GM12878 (cell line): Measurements from ENCODE around the gene ANAPC2. TPM values are rescaled to one million over a fixed set of nuclear protein-coding genes. Genes with fewer than 3 reads are reported as not detected.

Experiments used
- ATAC-seq: fragments of 200-7000 bp; cut with Tn5 transposase; 3 replicates; pipeline ENCODE4 v1.9.1; 2020; ENCODE audit warnings: mild to moderate bottlenecking, moderate library complexity
- BruUV-seq: library from RNA; stranded (reverse); fragments of 400-500 nt; replicated peaks from 2 replicates; lab custom pipeline; 2021; lab: Mats Ljungman, UMichigan
- CTCF ChIA-PET: fragments of 300-600 bp; sonication (Branson Sonifier 250); formaldehyde crosslinking; extraction: SDS; loops from one replicate; lab custom pipeline; 2021; ENCODE audit warnings: inconsistent platforms; lab: Yijun Ruan, JAX
- POLR2A ChIA-PET: fragments of 350-600 bp; formaldehyde crosslinking; extraction: SDS; loops from one replicate; lab custom pipeline; 2021; ENCODE audit warnings: inconsistent platforms; lab: Charles Lee
- RAD21 ChIA-PET: fragments of 300-600 bp; sonication (Branson Sonifier 250); formaldehyde crosslinking; loops from one replicate; lab custom pipeline; 2023; ENCODE audit warnings: antibody characterized with exemption; ENCODE audit not compliant: unreplicated experiment; lab: Charles Lee
- SMC1A ChIA-PET: fragments of 300-600 bp; sonication (Branson Sonifier 250); formaldehyde crosslinking; loops from one replicate; lab custom pipeline; 2023; ENCODE audit not compliant: unreplicated experiment, uncharacterized antibody; lab: Charles Lee
- DNase-seq: peaks from one replicate; pipeline ENCODE4 v3.0.0-alpha.2; 2011; ENCODE audit warnings: low read depth, low spot score
- FAIRE-seq: peaks from 3 replicates; lab custom pipeline; 2011; peaks lifted over from hg19 to GRCh38; lab: Jason Lieb, UNC
- H2AFZ ChIP-seq: 2 replicates; pipeline ENCODE4 v1.6.0; 2011; ENCODE audit warnings: low read depth, low read length, control low read depth; ENCODE audit not compliant: control insufficient read depth
- H3K27ac ChIP-seq: 2 replicates; pipeline ENCODE4 v1.5.1; 2011; ENCODE audit warnings: control low read depth; ENCODE audit not compliant: control insufficient read depth, insufficient read depth
- H3K27me3 ChIP-seq, 2 experiments: replicated peaks in 1 of 2; 2 replicates each; pipeline versions ENCODE4 v1.6.0 to v1.6.1; 2011; ENCODE audit warnings: low read length in 1 of 2; ENCODE audit not compliant: control insufficient read depth in 2 of 2, insufficient read depth in 2 of 2
- H3K36me3 ChIP-seq, 2 experiments: 2 replicates each; pipeline ENCODE4 v1.5.1; 2011; ENCODE audit warnings: low read length in 1 of 2; ENCODE audit not compliant: control insufficient read depth in 2 of 2, insufficient read depth in 2 of 2
- H3K4me1 ChIP-seq: 2 replicates; pipeline ENCODE4 v1.6.1; 2011; ENCODE audit warnings: mild to moderate bottlenecking, low read length, moderate library complexity, mixed read lengths; ENCODE audit not compliant: control insufficient read depth, insufficient read depth
- H3K4me2 ChIP-seq: 2 replicates; pipeline ENCODE4 v1.6.0; 2011; ENCODE audit warnings: control low read depth; ENCODE audit not compliant: control insufficient read depth, insufficient read depth
- H3K4me3 ChIP-seq: fragments of 200-600 bp; sonication (generic); 2 replicates; pipeline ENCODE4 v1.5.1; 2016
- H3K79me2 ChIP-seq: 2 replicates; pipeline ENCODE4 v1.6.0; 2011; ENCODE audit warnings: low read length; ENCODE audit not compliant: control insufficient read depth, insufficient read depth
- H3K9ac ChIP-seq: 2 replicates; pipeline ENCODE4 v1.8.0; 2011; ENCODE audit warnings: low read length, control low read depth, mixed read lengths; ENCODE audit not compliant: control insufficient read depth, insufficient read depth
- H3K9me3 ChIP-seq: replicated peaks from 3 replicates; pipeline ENCODE4 v1.5.1; 2011; ENCODE audit warnings: mild to moderate bottlenecking, low read length; ENCODE audit not compliant: control insufficient read depth, insufficient read depth
- H4K20me1 ChIP-seq: 2 replicates; pipeline ENCODE4 v1.6.0; 2011; ENCODE audit not compliant: control insufficient read depth, insufficient read depth
- DPF2 ChIP-seq: fragments of 450-650 bp; IDR thresholded peaks from 2 replicates; pipeline ENCODE4 v1.6.1; 2017; ENCODE audit warnings: mild to moderate bottlenecking
- EGR1 ChIP-seq, 2 experiments: IDR thresholded peaks; 1 replicate in 1 of 2; 2 replicates in 1 of 2; pipeline ENCODE4 v1.6.1; 2011 to 2012; ENCODE audit warnings: low read depth in 2 of 2, low read length in 2 of 2, borderline replicate concordance in 1 of 2, mild to moderate bottlenecking in 1 of 2, moderate library complexity in 1 of 2
- EZH2 ChIP-seq: IDR thresholded peaks from 2 replicates; pipeline ENCODE4 v1.6.1; 2012; ENCODE audit warnings: low read depth, mild to moderate bottlenecking, control low read depth, inconsistent platforms, low read length, borderline replicate concordance; ENCODE audit not compliant: control insufficient read depth
- HDAC2 ChIP-seq: fragments of 200-600 bp; sonication (generic); IDR thresholded peaks from 2 replicates; pipeline ENCODE4 v1.6.1; 2017
- IKZF1 ChIP-seq: fragments of 450-650 bp; conservative IDR thresholded peaks from 2 replicates; pipeline ENCODE4 v1.6.1; 2017; ENCODE audit warnings: antibody characterized with exemption, mild to moderate bottlenecking
- JUND ChIP-seq: IDR thresholded peaks from 2 replicates; pipeline ENCODE4 v1.6.1; 2012; ENCODE audit warnings: low read depth, mild to moderate bottlenecking, low read length, improper control_type of control experiment, moderate library complexity
- MYB ChIP-seq: fragments of 150-350 bp; IDR thresholded peaks from 2 replicates; pipeline ENCODE4 v1.6.1; 2014; ENCODE audit warnings: mild to moderate bottlenecking, low read depth, low read length, borderline replicate concordance
- NFYA ChIP-seq: IDR thresholded peaks from 2 replicates; pipeline ENCODE4 v1.6.1; 2011; ENCODE audit warnings: low read depth, mild to moderate bottlenecking, low read length, improper control_type of control experiment, borderline replicate concordance
- NR2F1 ChIP-seq: fragments of 450-650 bp; conservative IDR thresholded peaks from 2 replicates; pipeline ENCODE4 v1.6.1; 2017; ENCODE audit warnings: mild to moderate bottlenecking
- SIN3A ChIP-seq: IDR thresholded peaks from 2 replicates; pipeline ENCODE4 v1.6.1; 2012; ENCODE audit warnings: low read depth, low read length, improper control_type of control experiment
- SMAD1 ChIP-seq: fragments of 450-650 bp; IDR thresholded peaks from 2 replicates; pipeline ENCODE4 v1.6.1; 2018; ENCODE audit warnings: mild to moderate bottlenecking, low read depth; ENCODE audit not compliant: partially characterized antibody
- TCF12 ChIP-seq: IDR thresholded peaks from 2 replicates; pipeline ENCODE4 v1.6.1; 2011; ENCODE audit warnings: low read depth, mild to moderate bottlenecking, low read length
- WGBS: methylation state at CpG from one replicate; pipeline ENCODE4 v1.1.6; 2016; ENCODE audit warnings: low lambda C conversion rate; ENCODE audit not compliant: insufficient replicate concordance, insufficient coverage; ENCODE audit errors: missing lambda C conversion rate; 5-methylcytosine and 5-hydroxymethylcytosine counted together
- in situ Hi-C: fragments of 300-500 bp; cut with MboI; formaldehyde crosslinking; loops from 9 replicates; pipeline ENCODE4 v1.14.3; 2018; ENCODE audit warnings: mixed read lengths
- intact Hi-C: fragments of 100-400 bp; cut with micrococcal nuclease; formaldehyde crosslinking; loops from one replicate; pipeline ENCODE4 v1.14.2; 2022; ENCODE audit not compliant: unreplicated experiment
- polyA plus RNA-seq, 11 experiments: library from polyadenylated mRNA; depleted of rRNA in 4 of 11; unstranded in 6 of 11; stranded (reverse) in 5 of 11; fragments of >200 nt; fragmentation: Nextera tagmentation in 4 of 11; fragmentation: Illumina TruSeq in 1 of 11; extraction: Ambion mirVana in 4 of 11; extraction: Trizol in 1 of 11; gene quantifications; 1 replicate in 1 of 11; 2 replicates in 10 of 11; pipeline versions ENCODE4 v1.2.1 to v1.2.3, GENCODE V29; 2011 to 2016; ENCODE audit warnings: inconsistent platforms in 2 of 11, missing spikeins in 2 of 11, low read depth in 1 of 11
- total RNA-seq, 4 experiments: library from RNA; depleted of rRNA in 3 of 4; stranded (reverse); fragments of >200 nt in 3 of 4; fragmentation: Illumina TruSeq in 1 of 4; extraction: Trizol in 1 of 4; gene quantifications; 2 replicates each; pipeline versions ENCODE4 v1.2.1 to v1.2.3, GENCODE V29; 2013 to 2021
- TF ChIP-seq, protein P1 (sequence below): fragments of 450-650 bp; IDR thresholded peaks from 2 replicates; pipeline ENCODE4 v1.6.1; 2017; ENCODE audit warnings: mild to moderate bottlenecking, moderate library complexity
- TF ChIP-seq, protein P2 (sequence below): IDR thresholded peaks from 2 replicates; pipeline ENCODE4 v1.6.1; 2011; ENCODE audit warnings: low read depth, low read length, improper control_type of control experiment, borderline replicate concordance

The ANAPC2 gene
- total and polyA plus RNA-seq, 10 of the 15 experiments (the other 5 are each of a cell fraction or from before 2014, with no cell fraction given): 0.03 to 65.2 (median 20.5) TPM

DNA sequence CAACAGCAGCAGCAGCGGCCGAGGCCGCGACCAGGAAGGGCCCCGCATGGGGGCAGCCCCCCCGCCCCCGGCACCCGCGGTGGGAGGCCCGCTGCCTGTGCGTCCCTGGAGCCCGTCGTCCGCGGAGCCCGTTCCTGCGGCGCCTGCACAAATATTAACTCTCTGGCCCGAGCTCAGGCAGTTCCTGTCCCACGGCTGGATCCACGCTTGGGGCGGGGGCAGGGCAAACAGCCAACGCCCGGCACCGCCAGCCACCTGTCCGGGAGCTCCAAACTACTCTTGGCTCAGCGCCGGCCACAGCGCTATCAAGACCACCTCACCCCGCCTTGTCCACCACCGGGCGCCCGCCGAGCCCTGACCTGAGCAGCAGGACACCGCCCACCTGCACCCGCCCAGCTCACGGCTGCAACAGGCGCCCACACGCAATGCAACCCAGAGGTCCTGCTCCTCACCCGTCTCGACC lies 18.4 kb downstream of the ANAPC2 start, which contains the start of gene LRRC26 (continued):
- TF ChIP-seq, protein P1, sequence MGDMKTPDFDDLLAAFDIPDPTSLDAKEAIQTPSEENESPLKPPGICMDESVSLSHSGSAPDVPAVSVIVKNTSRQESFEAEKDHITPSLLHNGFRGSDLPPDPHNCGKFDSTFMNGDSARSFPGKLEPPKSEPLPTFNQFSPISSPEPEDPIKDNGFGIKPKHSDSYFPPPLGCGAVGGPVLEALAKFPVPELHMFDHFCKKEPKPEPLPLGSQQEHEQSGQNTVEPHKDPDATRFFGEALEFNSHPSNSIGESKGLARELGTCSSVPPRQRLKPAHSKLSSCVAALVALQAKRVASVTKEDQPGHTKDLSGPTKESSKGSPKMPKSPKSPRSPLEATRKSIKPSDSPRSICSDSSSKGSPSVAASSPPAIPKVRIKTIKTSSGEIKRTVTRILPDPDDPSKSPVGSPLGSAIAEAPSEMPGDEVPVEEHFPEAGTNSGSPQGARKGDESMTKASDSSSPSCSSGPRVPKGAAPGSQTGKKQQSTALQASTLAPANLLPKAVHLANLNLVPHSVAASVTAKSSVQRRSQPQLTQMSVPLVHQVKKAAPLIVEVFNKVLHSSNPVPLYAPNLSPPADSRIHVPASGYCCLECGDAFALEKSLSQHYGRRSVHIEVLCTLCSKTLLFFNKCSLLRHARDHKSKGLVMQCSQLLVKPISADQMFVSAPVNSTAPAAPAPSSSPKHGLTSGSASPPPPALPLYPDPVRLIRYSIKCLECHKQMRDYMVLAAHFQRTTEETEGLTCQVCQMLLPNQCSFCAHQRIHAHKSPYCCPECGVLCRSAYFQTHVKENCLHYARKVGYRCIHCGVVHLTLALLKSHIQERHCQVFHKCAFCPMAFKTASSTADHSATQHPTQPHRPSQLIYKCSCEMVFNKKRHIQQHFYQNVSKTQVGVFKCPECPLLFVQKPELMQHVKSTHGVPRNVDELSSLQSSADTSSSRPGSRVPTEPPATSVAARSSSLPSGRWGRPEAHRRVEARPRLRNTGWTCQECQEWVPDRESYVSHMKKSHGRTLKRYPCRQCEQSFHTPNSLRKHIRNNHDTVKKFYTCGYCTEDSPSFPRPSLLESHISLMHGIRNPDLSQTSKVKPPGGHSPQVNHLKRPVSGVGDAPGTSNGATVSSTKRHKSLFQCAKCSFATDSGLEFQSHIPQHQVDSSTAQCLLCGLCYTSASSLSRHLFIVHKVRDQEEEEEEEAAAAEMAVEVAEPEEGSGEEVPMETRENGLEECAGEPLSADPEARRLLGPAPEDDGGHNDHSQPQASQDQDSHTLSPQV: no peak
- TF ChIP-seq TCF12: no peak

DNA sequence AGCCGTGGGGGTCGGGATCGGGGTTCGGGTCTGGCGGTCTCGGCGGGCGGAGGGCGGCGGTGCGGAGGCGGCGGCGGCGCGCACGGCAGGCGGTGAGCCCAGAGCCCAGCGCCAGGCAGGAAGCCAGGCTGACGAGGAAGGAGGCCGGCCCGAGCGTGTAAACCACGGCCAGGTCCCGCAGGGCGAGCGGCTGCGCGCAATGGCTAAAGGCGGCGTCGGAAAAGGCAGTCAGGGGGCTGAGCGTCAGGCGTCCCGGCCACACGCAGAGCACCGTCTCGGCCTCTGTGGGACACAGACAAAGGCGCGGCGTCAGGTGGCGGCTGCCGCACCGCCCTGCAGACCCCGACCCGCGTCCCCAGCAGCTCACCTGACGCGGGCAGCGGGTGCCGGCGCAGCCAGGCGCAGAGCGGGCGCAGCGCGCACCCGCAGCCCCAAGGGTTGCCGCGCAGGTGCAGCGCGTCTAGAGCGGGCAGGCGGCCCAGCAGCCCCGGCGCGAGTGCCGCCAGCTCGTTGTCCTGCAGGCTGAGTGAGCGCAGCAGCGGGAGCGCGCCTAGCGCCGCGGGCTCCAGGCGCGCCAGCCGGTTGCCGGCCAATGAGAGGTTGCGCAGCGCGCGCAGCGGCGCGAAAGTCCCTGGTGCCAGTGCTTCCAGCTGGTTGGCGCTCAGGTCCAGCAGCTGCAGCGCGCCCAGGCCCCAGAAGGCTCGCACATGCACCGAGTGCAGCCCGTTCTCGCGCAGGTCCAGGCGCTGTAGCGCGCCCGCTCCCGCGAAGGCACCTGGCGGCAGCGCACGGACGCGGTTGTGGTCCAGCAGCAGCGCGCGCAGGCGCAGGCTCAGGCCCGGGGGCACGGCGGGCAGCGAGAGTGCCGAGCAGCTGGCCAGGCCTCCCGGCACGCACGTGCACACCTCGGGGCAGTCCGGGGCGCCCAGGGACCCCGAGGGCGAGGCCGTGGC lies 19.2 kb downstream of the ANAPC2 start:
- Histone ChIP-seq H3K9me3 (no peaks in the 10 kb centered on the region), H3K27me3 (peaks cover 0 to 8% of the 10 kb centered on the region in 2 experiments; a peak in 3 of 4 replicates), H3K4me2 (peak overlapping the region; percentile 82), H3K9ac (no peak overlapping the region), H3K27ac (no peak overlapping the region), H3K4me3 (peak overlapping the region; percentile 53; the same call in 1 of the 2 replicates), H3K79me2 (no peaks in the 10 kb centered on the region), H4K20me1 (no peaks in the 10 kb centered on the region), H3K36me3 (no peaks in the 10 kb centered on the region), H3K4me1 (peaks cover 8% of the 10 kb centered on the region; the same call in 1 of the 2 replicates), H2AFZ (peak overlapping the region; percentile 60)
- POLR2A ChIA-PET: interaction anchor here (0.5 to 4.4 kb wide), 10 partner anchors 11 to 82 kb away, joined by 3 to 37 read pairs (median 6); partner anchors contain the start of genes ANAPC2, MAN1B1 and SSNA1
- BruUV-seq: no TSS peak
- WGBS: 3% methylated on average over 66 of the region's 124 CpGs
- intact Hi-C loops: no loop called here
- no peak for FAIRE-seq
- in situ Hi-C loops: no loop called here
- CTCF ChIA-PET: interaction anchor here (1.1 to 1.4 kb wide), 2 partner anchors 38 to 58 kb away, joined by 3 to 5 read pairs; partner anchors contain the start of gene RNF224
- SMC1A ChIA-PET: interaction anchor here (2.7 kb wide), 1 partner anchor 19 kb away, joined by 8 read pairs; no protein-coding TSS in a partner anchor
- RAD21 ChIA-PET: interaction anchor here (0.8 to 4.3 kb wide), 3 partner anchors 19 to 73 kb away, joined by 3 to 25 read pairs (median 3); no protein-coding TSS in a partner anchor
- ATAC-seq: peak; percentile 79
- DNase-seq: no peak
- TF ChIP-seq JUND (no peak), SMAD1 (no peak), EZH2 (no peak), DPF2 (peak; percentile 55), EGR1 (IDR thresholded peaks at IDR 0.05; ENCODE audit: borderline replicate concordance in 1 of 2, low read depth in 2 of 2, low read length in 2 of 2) (no peak), NFYA (no peak), SIN3A (no peak), HDAC2 (0 out of 2 replicates have a peak, but pooled peaks have one; percentile 3), IKZF1 (peak; percentile 57), MYB (no peak), TCF12 (0 out of 2 replicates have a peak, but pooled peaks have one; percentile 5), NR2F1 (peak; percentile 27; the same call in 1 of the 2 replicates)
- TF ChIP-seq, protein P2, sequence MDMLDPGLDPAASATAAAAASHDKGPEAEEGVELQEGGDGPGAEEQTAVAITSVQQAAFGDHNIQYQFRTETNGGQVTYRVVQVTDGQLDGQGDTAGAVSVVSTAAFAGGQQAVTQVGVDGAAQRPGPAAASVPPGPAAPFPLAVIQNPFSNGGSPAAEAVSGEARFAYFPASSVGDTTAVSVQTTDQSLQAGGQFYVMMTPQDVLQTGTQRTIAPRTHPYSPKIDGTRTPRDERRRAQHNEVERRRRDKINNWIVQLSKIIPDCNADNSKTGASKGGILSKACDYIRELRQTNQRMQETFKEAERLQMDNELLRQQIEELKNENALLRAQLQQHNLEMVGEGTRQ: no peak
